HG02759 (cell line): Measurements from ENCODE around the gene ZDHHC6.
A peak's percentile ranks its signal among the peaks of the same experiment; 100 is the strongest.
"Not testable (repeated sequence)": the region's sequence is repeated elsewhere in the genome, so short reads cannot be mapped to it uniquely, and the experiment has no call there.

Source experiments
- ATAC-seq: cut with Tn5 transposase; IDR thresholded peaks from one replicate; pipeline ENCODE4 v1.9.1; 2021; ENCODE audit warnings: mild to moderate bottlenecking, moderate library complexity; ENCODE audit not compliant: unreplicated experiment

Gene ZDHHC6, protein sequence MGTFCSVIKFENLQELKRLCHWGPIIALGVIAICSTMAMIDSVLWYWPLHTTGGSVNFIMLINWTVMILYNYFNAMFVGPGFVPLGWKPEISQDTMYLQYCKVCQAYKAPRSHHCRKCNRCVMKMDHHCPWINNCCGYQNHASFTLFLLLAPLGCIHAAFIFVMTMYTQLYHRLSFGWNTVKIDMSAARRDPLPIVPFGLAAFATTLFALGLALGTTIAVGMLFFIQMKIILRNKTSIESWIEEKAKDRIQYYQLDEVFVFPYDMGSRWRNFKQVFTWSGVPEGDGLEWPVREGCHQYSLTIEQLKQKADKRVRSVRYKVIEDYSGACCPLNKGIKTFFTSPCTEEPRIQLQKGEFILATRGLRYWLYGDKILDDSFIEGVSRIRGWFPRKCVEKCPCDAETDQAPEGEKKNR

GRCh38 chr10:112446855-112447619, at the start of gene ZDHHC6, which contains the start of gene VTI1A:
Gene ZDHHC6, minus strand, starts transcription at chr10:112446914. Its CDS starts 1,478 bp downstream, at chr10:112445436.
Gene VTI1A, plus strand, starts transcription at chr10:112447215. Its CDS starts 159 bp downstream, at chr10:112447374.
- ATAC-seq, result peak; percentile 96

DNA sequence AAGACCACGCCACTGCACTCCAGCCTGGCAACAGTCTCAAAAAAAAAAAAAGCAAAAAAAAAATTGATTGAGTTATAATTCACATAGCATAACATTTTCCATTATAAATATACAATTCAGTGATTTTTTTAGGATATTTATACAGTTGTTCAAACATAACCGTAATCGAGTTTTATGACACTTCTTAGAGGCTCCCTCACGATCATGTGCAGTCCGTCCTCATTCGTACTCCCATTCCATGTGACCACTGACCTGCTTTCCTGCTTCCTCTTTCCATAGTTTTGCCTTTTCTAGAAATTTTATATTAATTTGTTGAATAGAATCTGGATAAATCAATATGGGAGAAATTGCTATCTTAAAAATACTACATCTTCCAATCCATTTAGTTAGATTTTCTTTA, 46.0 kb upstream of the ZDHHC6 start:
- no peak for ATAC-seq

GRCh38 chr10:112491144-112491543, 44.4 kb upstream of the ZDHHC6 start:
- no peak for ATAC-seq

- ATAC-seq, result no peak
Measured at GRCh38 chr10:112490545-112490944, 43.8 kb upstream of the ZDHHC6 start.

- ATAC-seq, result no peak
Measured at GRCh38 chr10:112487964-112488363, 41.2 kb upstream of the ZDHHC6 start.

DNA sequence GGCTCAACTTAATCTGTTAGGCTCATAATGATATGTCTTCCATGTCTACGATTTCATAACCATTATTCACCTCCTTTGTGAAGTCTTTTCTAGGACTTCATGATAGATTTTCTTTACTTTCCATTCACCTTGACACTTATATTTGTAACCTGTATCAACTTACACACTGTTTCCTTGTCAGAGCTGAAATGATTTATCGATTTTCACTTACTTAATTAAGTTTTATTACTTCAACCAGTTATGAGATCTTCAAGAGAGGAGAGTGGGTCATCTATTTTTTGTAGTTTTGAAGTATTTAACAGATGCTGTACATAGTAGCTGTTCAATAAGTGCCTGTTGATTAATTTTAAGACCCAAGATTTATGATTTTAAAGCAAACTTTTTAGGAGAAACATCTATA, 37.7 kb upstream of the ZDHHC6 start:
- ATAC-seq, result no peak

GRCh38 chr10:112481602-112482001, 34.9 kb upstream of the ZDHHC6 start:
- ATAC-seq, result no peak

GRCh38 chr10:112475575-112476218, 29.0 kb upstream of the ZDHHC6 start:
- no peak for ATAC-seq

- peak; percentile 71 for ATAC-seq
Measured at GRCh38 chr10:112471878-112472487, 25.3 kb upstream of the ZDHHC6 start.

- ATAC-seq, result no peak
Measured at GRCh38 chr10:112467541-112468075, 20.9 kb upstream of the ZDHHC6 start.

DNA sequence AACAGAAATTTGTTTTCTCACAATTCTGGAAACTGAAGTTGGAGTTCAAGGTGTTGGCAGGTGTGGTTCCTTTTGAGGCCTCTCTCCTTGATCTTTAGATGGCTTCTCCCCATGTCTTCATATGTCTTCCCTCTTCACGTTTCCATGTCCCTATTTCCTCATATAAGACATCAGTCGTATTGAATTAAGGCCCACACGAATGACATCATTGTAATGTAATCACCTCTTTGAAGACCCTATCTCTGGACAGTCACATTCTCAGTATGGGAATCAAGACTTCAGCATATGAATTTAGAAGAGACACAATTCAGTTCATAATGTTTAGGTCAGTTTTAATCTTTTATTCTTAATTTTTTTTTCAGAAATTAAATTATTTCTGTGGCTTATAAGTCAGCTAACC, 20.1 kb upstream of the ZDHHC6 start:
- no peak for ATAC-seq

DNA sequence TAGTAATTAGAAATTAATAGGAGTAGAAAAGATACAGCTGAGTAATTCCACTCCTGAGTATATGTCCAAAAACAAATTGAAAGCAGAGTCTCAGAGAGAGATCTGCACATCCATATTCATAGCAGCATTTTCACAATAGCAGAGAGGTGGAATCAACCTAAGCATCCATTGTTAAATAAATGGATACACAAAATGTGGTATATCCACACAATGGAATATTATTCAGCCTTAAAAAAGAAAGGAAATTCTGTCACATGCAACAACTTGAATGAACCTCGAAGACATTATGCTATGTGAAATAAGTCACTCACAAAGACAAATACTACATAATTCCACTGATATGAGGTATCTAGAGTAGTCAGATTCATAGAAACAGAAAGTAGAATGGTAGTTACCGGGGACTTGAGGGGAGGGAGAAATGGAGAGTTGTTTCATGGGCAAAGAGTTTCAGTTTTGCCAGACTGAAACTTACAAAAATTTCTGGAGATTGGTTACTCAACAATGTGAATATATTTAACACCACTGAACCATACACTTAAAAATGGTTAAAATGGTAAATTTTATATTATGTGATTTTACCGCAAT, 18.7 kb upstream of the ZDHHC6 start:
- no peak for ATAC-seq

DNA sequence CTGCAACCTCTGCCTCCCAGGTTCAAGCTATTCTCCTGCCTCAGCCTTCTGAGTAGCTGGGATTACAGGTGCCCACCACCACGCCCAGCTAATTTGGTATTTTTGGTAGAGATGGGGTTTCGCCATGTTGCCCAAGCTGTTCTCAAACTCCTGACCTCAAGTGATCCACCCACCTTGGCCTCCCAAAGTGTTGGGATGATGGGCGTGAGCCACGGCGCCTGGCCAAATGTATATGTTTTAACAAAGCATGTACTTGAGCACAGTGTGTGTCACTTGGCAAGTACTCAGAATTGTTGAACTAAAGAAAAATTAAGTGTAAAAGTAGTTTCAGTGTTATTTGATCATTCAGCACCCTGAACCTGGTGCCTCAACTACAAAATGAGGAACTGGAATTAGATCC, 17.4 kb upstream of the ZDHHC6 start:
- ATAC-seq, result not testable (repeated sequence)

GRCh38 chr10:112461029-112461887, 14.5 kb upstream of the ZDHHC6 start:
- ATAC-seq, result no peak

GRCh38 chr10:112460366-112460765, 13.7 kb upstream of the ZDHHC6 start:
- ATAC-seq, result no peak

- ATAC-seq, result no peak
Measured at GRCh38 chr10:112456533-112456932, 9.8 kb upstream of the ZDHHC6 start.

- ATAC-seq, result no peak
Measured at GRCh38 chr10:112454910-112455779, 8.4 kb upstream of the ZDHHC6 start.

DNA sequence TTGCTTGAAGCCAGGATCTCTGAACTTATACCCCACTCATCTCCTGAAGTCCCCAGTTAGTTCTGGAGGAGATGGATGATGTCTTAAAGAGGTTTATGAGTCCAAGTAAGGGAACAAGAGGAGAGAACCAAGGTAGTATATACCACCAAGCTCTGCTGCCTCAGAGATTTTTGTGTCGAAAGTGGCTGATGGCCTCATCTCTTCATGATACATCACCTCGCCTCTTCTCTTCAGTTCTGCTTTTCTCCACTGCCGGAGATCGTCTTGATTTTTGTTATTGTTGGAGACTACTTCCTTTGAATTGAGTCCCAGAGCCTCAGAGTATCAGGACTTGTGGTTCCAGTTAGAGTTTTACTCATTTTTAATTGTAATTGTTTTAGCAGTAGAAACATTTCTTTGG, 2.2 kb upstream of the ZDHHC6 start:
- ATAC-seq, result no peak

DNA sequence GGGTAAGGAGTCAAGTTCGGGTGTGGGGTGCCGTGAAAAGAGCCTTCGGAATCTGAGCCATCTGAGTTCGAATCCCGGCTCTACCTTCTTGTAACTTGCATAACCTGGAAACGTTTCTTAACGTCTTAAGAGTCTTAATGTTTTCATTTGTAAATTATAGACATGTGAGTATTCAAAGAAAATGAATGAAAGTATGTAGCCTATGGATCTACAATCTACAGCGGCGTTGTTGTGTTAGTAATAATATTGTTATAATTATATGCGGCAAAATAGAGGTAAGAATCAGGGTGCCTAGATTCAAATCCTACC, 860 bp upstream of the ZDHHC6 start:
- ATAC-seq, result no peak
